ENCODE data around the gene LBR. TPM values are rescaled to one million over a fixed set of nuclear protein-coding genes. Genes with fewer than 3 reads are reported as not detected.
A peak's percentile ranks its signal among the peaks of the same experiment; 100 is the strongest.

Gene LBR
- total RNA-seq, 4 donors from 2014 or later = 16.5 to 19.8 (median 18.5) TPM

DNA sequence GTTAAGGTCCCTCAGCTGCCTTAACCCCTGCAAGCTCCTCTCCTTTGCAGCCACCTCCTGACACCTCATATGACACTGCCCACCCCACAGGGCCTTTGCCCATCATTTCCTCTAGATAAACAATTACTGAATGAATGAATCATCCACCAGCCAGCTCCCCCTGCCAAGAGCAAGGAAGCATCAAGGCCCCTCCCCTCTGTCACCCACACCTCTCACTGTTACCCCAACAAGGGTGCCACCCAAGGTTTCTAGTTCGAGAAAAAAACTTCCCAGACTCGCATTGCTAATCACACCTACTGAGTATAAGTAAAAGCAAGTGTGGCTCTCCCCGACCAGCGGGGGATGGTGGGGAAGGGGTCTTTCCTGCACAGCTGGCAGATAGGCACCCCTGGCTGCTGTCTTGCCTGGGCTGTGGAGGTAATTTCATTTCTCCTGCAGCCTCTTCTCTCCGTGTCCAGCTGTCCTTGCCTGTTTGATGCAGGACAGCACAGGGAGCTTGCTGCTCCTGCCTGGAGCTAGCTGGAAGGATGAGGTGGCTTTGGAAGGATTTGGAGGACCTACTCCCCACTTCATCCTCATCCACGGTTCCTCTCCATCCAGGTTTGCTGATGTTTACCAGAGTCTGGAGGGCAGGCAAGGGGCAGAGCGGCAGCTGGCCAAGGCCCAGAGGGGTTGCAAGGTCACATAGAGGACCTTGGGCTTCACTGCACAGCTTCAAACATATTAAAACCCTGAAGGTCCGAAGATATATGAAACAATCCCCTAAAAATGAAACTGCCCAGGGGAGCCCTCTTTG is 33.1 kb upstream of the LBR start:
- intact Hi-C loops (cut with DNase I; ENCODE audit: low total_unique reads) = no loop called here
- Histone ChIP-seq H3K27ac (no peak overlapping the region), H3K9me3 (no peaks in the 10 kb centered on the region), H3K36me3 (no peaks in the 10 kb centered on the region), H3K4me1 (peaks cover 0 to 6% of the 10 kb centered on the region in 2 donors), H3K27me3 (no peaks in the 10 kb centered on the region), H3K4me3 (no peak overlapping the region)
- in situ Hi-C loops (cut with MboI; ENCODE audit: low sequenced_read_pairs in 4 of 4) = no loop called here
- DNase-seq = no peak
- TF ChIP-seq, protein P1, sequence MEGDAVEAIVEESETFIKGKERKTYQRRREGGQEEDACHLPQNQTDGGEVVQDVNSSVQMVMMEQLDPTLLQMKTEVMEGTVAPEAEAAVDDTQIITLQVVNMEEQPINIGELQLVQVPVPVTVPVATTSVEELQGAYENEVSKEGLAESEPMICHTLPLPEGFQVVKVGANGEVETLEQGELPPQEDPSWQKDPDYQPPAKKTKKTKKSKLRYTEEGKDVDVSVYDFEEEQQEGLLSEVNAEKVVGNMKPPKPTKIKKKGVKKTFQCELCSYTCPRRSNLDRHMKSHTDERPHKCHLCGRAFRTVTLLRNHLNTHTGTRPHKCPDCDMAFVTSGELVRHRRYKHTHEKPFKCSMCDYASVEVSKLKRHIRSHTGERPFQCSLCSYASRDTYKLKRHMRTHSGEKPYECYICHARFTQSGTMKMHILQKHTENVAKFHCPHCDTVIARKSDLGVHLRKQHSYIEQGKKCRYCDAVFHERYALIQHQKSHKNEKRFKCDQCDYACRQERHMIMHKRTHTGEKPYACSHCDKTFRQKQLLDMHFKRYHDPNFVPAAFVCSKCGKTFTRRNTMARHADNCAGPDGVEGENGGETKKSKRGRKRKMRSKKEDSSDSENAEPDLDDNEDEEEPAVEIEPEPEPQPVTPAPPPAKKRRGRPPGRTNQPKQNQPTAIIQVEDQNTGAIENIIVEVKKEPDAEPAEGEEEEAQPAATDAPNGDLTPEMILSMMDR (IDR thresholded peaks at IDR 0.05 in 4 of 5, conservative IDR thresholded peaks at IDR 0.05 in 1 of 5) = no peak
- no peak for TF ChIP-seq POLR2A (IDR thresholded peaks at IDR 0.05)
- ATAC-seq = no peak

DNA sequence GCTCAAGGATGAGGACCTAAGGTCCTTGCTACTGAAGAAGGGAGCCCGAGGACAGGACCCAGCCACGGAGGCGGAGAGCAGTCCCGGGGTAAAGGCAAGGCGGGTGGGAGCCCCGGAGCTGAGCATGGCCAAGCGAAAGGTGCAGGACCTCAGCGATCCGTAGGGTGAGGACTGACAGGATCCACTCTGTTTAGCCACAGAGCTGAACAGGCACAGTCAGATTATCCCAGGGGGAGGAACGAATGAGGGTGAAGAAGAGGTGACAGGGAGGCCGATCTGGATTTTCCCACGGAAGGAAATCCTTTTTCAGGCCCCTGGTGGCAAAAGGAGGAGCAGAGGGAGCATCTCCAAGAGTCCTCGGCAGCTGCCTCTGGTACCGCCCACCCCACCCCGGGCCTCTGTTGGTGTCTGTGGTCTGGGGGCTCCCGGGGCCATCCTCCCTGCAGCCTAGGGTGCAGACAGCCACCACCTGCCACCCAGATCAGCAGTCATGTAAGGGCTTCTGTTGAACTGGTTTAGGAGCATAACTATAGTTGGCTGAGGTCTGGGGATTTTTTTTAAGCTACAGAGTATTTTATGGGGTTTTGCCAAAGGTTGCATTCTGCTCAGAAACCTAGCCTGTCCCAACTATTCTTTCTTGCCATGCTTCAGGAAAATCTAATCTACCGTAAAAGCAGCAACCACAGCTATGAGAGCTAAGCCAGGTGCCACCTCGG is 32.3 kb upstream of the LBR start:
- intact Hi-C loops (cut with DNase I; ENCODE audit: low total_unique reads) = no loop called here
- TF ChIP-seq POLR2A (IDR thresholded peaks at IDR 0.05) = no peak
- TF ChIP-seq, protein P1 (IDR thresholded peaks at IDR 0.05 in 4 of 5, conservative IDR thresholded peaks at IDR 0.05 in 1 of 5) = no peak
- H3K4me1 ChIP-seq = peaks cover 0 to 6% of the 10 kb centered on the region in 2 donors

DNA sequence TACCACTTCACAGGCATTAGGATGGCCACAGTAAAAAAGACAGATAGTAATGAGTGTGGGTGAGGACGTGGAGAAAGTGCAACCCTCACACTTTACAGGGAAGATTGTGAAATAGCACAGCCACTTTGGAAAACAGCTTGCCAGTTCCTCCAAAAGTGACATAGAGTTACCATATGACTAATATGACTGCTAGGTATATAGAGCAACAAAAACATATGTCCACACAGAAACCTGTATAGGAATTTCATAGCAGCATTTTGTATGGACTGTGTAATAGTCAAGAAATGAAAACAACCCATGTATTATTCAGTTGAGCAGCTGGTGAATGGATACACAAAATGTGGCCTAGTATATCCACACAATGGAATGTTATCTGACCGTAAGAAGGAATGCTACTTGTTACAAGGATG is 30.4 kb upstream of the LBR start:
- in situ Hi-C loops (cut with MboI; ENCODE audit: low sequenced_read_pairs in 4 of 4) = no loop called here
- ATAC-seq = no peak

More for the DNA sequence above, 32.3 kb upstream of the LBR start:
- in situ Hi-C loops (cut with MboI; ENCODE audit: low sequenced_read_pairs in 4 of 4) = no loop called here
- Histone ChIP-seq H3K36me3 (no peaks in the 10 kb centered on the region), H3K27me3 (no peaks in the 10 kb centered on the region), H3K27ac (peak overlapping the region in 1 of 4 donors; percentile 28), H3K4me3 (no peak overlapping the region), H3K9me3 (no peaks in the 10 kb centered on the region)
- DNase-seq = no peak
- ATAC-seq = no peak

DNA sequence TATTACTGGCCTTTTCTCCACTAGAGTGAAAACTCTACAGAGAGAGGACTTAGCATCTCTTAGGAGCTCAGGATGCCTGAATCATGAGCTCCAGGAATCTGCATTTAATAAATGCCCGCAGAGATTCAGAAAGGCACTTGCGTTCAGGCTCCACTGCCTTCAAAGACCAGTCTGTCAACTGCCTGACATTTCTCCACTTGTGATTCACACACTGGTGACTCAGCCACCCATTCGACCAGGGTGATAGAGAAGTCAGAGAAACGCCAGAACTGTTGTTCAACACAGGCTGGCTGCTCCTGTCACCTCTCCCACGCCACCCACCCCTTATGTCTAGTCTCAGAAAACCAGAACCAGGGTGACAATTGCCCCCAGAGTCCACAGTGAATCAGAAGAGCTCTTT is 26.9 kb upstream of the LBR start:
- Histone ChIP-seq H3K4me3 (no peak overlapping the region), H3K4me1 (peaks cover 0 to 4% of the 10 kb centered on the region in 2 donors), H3K27me3 (peaks cover 0 to under 1% (median 0%) of the 10 kb centered on the region in 3 donors), H3K27ac (no peak overlapping the region), H3K9me3 (no peaks in the 10 kb centered on the region), H3K36me3 (no peaks in the 10 kb centered on the region)
- ATAC-seq (peak in 1 of 2 donors; percentile 60), DNase-seq (no peak)
- in situ Hi-C loops (cut with MboI; ENCODE audit: low sequenced_read_pairs in 4 of 4) (no loop called here), intact Hi-C loops (cut with DNase I; ENCODE audit: low total_unique reads) (no loop called here)
- TF ChIP-seq POLR2A (IDR thresholded peaks at IDR 0.05) = no peak
- TF ChIP-seq, protein P1 (IDR thresholded peaks at IDR 0.05 in 4 of 5, conservative IDR thresholded peaks at IDR 0.05 in 1 of 5) = no peak

More for the DNA sequence above, 30.4 kb upstream of the LBR start:
- DNase-seq = no peak
- H3K27ac ChIP-seq = no peak overlapping the region
- TF ChIP-seq, protein P1 (IDR thresholded peaks at IDR 0.05 in 4 of 5, conservative IDR thresholded peaks at IDR 0.05 in 1 of 5) = no peak
- no peak for TF ChIP-seq POLR2A (IDR thresholded peaks at IDR 0.05)
- H3K27me3 ChIP-seq = no peaks in the 10 kb centered on the region
- intact Hi-C loops (cut with DNase I; ENCODE audit: low total_unique reads) = no loop called here
- no peaks in the 10 kb centered on the region for H3K9me3 ChIP-seq
- no peak overlapping the region for H3K4me3 ChIP-seq
- no peaks in the 10 kb centered on the region for H3K36me3 ChIP-seq
- H3K4me1 ChIP-seq = peaks cover 0 to 3% of the 10 kb centered on the region in 2 donors

Measured in gastrocnemius medialis (tissue), 4 donors.